ENCODE results near the gene SPPL2B.

Gene SPPL2B

GRCh38 chr19:2302319-2303210 lies 25.9 kb upstream of the SPPL2B start:
- no peak for DNase-seq

- DNase-seq, result no peak
These were observed 25.2 kb upstream of the SPPL2B start for GRCh38 chr19:2303211-2303798.

DNA sequence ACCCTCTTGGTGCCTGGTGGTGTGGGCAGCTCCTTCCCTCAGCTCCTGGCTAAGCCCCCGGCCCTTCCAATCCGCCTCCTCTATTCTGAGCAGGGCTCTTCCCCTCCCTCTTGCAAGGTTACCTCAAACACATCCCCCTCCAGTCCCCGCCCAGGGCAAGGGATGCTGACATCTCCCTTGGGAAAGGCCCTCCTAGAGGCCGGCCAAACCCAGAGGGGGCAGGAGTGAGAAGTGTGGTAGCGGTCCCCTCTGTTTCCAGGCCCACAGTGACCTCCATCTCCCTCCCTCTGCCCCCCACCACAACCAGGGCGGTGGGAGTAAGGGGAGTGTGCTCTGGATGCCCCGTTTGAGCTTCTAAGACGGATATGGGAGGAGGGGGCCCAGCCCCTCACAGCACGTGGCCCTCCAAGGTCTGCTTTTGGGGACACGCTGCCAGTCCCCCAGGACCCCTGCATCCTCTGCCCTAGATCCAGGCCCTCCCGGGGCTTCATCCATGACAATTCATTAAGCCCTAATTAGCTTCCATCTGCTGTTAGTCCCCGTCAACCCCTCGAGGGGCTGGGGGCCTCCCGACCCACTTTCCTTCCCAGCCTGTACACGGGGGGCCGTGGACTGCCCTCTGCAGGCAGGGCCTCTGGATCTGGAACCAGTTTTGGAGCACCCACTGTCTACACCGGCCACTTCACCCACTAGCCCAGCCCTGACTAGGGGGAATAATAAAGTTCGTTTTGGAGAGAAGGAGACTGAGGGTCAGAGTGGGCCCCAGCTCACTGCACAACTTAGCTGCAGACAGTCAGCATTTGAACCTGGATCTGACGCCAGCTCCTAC lies 22.8 kb upstream of the SPPL2B start:
- no peak for DNase-seq

GRCh38 chr19:2306281-2306806 lies 22.1 kb upstream of the SPPL2B start:
- no peak for DNase-seq

GRCh38 chr19:2306971-2307370 lies 21.5 kb upstream of the SPPL2B start:
- DNase-seq, result no peak

DNA sequence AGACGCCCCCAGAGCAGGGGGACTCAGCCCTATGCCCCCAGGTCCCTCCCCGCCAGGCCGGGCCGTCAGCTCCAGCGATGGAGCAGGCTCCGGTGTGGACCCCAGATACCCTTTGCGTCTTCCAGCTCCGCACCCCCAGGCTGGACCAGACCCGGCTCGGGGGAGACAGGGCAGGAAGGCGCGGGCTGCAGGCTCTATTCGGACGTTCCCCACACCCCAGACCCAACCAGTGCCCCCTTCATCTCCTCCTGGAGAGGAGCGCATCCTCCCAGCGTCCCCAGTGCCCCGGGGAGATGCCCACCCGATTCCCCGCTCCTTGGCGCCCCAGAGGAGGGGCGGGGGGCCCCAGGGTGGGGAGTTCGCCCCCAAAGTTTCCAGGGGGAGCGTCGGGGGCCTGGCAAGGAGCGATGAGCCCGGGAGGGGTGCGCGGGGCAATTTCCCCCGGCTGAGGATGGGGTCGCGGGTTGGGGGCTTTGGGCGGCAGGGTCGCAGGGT lies 20.9 kb upstream of the SPPL2B start:
- no peak for DNase-seq

DNA sequence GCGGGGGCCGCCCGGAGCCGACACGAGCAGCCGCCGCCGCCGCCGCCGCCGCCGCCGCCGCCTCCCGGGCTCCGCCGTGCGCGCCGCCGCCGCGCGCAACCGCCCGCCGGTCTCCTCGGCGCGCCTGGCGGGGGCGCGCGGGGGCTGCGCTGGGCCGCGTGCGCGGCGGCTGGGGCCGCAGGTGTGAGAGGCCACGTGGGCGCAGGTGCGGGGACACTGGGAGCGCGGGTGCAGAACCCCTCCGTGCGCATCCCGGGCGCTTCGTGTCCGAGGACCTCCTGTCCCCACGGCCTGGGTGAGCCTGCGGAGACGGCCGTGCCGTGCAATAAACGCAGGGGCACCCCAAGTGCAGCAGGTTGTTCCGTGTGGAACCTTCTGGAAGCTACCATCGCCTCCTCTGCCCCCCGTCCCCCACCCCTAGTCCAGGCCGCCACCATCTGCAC lies 20.3 kb upstream of the SPPL2B start, which contains the start of gene LINGO3:
TSS of gene LINGO3 (minus strand) at position 41 of the 443 bp plus-strand sequence. CDS start 16,378 bp downstream, outside the sequence.
- no peak for DNase-seq

DNA sequence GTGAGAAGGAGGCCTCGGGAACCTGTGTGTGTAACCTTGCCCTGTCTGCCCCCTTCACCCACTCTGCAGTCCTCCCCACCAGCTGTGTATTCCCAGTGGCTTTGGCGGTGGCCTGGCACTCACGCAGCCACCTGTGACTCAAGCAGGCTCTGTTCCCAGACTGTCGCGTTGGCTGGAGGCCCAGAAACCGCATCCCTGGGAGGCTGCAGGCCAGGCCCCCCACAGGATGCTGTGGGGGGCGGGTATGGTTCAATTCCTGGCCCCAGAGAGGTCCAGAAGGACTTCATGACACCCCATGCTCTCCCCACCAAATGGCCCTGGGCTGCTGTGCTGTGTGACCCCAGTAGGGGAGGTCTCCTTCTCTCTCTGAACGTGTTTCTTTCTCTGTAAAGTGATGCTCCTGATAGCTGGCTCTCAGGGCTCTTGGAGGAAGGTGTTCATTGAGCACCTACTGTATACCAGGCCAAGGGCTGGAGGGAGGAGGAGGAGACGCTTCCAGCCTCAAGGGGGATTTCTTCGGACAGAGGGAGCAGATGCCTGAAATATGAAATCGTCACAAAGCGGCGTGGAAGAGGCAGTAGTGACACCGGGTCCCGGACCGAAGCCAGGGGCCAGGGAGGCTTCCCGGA lies 18.6 kb upstream of the SPPL2B start:
- DNase-seq, result no peak

- DNase-seq, result no peak
These were observed 17.4 kb upstream of the SPPL2B start for GRCh38 chr19:2311093-2311492.

DNA sequence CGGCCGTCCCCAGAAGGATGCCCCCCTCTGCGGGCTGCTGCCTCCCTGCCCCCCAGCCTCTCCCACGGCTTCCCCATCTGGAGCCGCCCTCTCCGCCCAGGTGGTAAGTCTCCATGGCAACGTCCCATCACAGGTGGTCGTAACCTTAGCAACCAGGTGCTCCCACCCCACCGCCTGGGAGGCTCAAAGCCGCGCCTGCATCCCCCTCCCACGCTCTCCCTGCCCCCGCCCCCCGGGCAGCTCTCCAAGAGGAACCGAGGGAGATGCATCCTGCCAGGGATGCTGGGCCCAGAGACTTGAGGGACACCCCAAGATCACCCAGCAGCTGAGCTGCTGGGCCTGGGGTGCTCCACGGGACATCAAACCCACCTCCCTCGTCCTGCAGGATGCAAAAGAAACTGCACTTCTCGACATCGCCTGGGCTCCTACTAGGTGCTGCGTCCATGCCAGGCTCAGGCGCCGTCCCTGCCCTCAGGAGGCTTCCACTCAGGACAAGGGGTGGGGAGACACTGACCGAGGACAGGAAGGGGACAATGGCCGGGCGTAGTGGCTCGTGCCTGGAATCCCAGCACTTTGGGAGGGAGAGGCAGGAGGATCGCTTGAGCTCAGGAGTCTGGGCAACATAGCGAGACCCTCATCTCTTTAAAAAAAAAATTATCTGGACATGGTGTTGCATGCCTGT lies 15.5 kb upstream of the SPPL2B start:
- no peak for DNase-seq

- no peak for DNase-seq
These were observed 13.2 kb upstream of the SPPL2B start for GRCh38 chr19:2315121-2315817.

- DNase-seq, result no peak
These were observed 12.6 kb upstream of the SPPL2B start for GRCh38 chr19:2315818-2316353.

GRCh38 chr19:2317300-2317699 lies 11.2 kb upstream of the SPPL2B start:
- no peak for DNase-seq

DNA sequence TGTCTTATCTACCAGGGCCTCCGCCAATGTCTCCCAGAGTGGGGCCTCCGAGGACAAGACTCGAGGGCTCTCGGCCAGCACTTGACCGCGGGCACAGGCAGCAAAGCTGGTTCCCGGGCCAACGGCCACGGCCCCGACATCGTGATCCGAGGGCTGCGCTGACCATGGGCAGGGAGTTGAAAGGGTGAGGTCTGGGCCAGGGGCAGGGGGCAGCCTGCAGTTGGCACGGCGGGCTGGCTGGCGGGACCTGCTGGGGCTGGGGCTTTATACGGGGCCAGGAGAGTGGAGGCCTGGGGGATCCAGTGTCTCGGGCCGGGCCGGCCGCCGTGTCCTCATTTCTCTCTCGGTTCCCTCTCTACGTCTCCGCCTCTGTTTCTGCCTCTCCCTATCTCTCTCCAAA lies 10.7 kb upstream of the SPPL2B start:
- DNase-seq, result no peak

DNA sequence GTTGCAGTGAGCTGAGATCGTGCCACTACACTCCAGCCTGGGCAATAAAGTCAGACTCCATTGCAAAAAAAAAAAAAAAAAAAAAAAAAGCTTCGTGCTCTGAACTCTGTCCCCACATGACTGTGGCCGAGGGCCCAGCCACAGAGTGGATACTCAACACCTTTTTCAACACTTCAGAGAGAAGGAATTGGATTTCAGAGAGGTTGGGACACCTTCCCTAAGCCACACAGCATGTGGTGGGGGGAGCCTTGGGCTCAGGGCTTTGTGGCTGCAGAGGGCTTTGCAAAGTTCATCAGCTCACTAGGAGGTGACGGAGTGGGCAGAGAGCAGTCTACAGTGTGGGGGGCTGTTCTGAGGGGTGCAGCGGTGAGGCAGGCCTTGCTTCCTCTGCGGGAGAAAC lies 9.6 kb upstream of the SPPL2B start:
- DNase-seq, result no peak

DNA sequence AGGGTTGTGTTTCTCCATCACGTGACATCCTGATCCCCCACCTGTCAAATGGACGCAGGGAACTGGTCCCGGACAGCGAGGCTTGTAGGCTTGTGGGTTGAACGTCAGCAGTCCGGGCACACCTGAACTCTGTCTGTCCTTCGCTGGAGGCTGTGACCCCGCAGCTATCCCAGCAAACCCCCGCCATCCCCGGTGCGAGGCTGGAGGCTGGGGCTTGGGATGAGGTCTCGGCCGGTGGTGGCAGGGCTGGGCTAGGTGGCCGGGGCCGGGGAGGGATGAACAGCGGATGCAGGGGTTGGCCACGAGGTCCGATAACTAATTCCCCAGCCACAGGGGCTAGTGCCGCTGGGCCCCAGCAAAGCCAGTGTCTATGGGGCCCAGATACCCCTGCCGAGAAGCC lies 8.9 kb upstream of the SPPL2B start:
- DNase-seq, result no peak

- DNase-seq, result no peak
These were observed 8.4 kb upstream of the SPPL2B start for GRCh38 chr19:2320049-2320448.

GRCh38 chr19:2320939-2321338 lies 7.5 kb upstream of the SPPL2B start:
- DNase-seq, result no peak

DNA sequence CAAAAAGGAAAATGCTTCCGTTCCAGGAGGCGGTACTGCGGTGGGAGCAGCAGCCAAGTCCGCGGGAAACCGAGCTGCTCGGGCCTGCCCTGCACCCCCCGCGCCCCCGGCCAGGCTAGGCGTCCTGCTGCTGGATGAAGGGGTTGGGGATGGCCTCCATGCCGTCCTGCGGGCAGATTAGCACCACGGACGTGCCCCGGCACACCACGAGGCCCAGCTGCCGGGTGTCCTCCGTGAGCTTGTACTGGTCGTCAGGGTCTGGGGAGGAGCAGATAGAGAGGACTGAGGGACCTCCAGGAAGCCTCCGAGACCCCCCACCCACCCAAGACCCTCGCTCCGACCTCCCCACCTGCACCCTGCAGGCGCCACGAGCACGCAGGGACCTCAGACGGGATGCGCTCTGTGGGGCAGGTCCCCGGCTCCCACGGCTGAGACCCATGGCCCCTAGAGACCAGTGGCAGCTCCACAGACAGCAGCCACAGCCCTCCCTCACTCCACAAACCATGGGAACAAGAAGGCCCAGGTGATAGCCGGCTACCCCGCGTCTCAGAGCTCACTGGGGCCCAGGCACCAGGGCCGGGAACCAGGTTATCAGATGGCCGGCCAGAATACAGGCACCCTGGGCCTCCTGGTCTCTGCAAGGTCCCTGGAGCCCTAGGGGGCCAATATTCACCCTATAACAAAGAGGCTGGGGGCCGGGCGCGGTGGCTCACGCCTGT lies 6.8 kb upstream of the SPPL2B start:
- no peak for DNase-seq

GRCh38 chr19:2323707-2324106 lies 4.8 kb upstream of the SPPL2B start:
- DNase-seq, result no peak
